HEK293 (cell line): ENCODE results near the gene MAD2L2.

Experiments used
- CTCF ChIA-PET: fragments of 350-600 bp; formaldehyde crosslinking; extraction: SDS; loops from one replicate; lab custom pipeline; 2021; ENCODE audit warnings: antibody characterized with exemption; lab: Yijun Ruan, JAX
- POLR2A ChIA-PET: fragments of 300-600 bp; formaldehyde crosslinking; extraction: SDS; loops from one replicate; lab custom pipeline; 2020; ENCODE audit warnings: antibody characterized with exemption, inconsistent platforms; lab: Yijun Ruan, JAX
- H3K27ac ChIP-seq: fragments of 200-500 bp; sonication (Bioruptor generic); 2 replicates; pipeline ENCODE4 v1.5.1; 2014; ENCODE audit warnings: low read depth, low read length, control low read depth, inconsistent platforms; ENCODE audit errors: extremely low read depth
- H3K36me3 ChIP-seq, 2 experiments: fragments of 200-500 bp in 1 of 2; sonication (Bioruptor generic) in 1 of 2; 1 replicate in 1 of 2; 2 replicates in 1 of 2; pipeline ENCODE4 v1.5.1; 2014 to 2017; ENCODE audit warnings: inconsistent platforms in 2 of 2, low read length in 2 of 2; ENCODE audit not compliant: control insufficient read depth in 2 of 2, insufficient read depth in 1 of 2
- H3K4me1 ChIP-seq: fragments of 200-500 bp; sonication (Bioruptor generic); 2 replicates; pipeline ENCODE4 v1.5.1; 2014; ENCODE audit warnings: mild to moderate bottlenecking, low read length, inconsistent platforms; ENCODE audit not compliant: control insufficient read depth, insufficient read depth
- H3K4me3 ChIP-seq: 2 replicates; pipeline ENCODE4 v1.5.1; 2011; ENCODE audit warnings: low read depth, mild to moderate bottlenecking, control low read depth, low read length, moderate library complexity
- H3K9me3 ChIP-seq: fragments of 200-500 bp; sonication (Bioruptor generic); 2 replicates; pipeline ENCODE4 v1.5.1; 2014; ENCODE audit warnings: low read depth, low read length, inconsistent platforms; ENCODE audit not compliant: control insufficient read depth, insufficient read depth
- BCL11A ChIP-seq: fragments of 450-650 bp; formaldehyde crosslinking; IDR thresholded peaks from 2 replicates; pipeline ENCODE4 v1.5.1; 2016; ENCODE audit warnings: low read depth, missing biosample characterization, missing genetic modification characterization
- OVOL3 ChIP-seq: fragments of 450-650 bp; formaldehyde crosslinking; IDR thresholded peaks from 2 replicates; pipeline ENCODE4 v1.5.1; 2016; ENCODE audit warnings: missing biosample characterization, missing genetic modification characterization
- SCRT2 ChIP-seq: fragments of 450-650 bp; formaldehyde crosslinking; IDR thresholded peaks from 2 replicates; pipeline ENCODE4 v1.5.1; 2016; ENCODE audit warnings: missing biosample characterization, missing genetic modification characterization
- ZBTB44 ChIP-seq: fragments of 450-650 bp; IDR thresholded peaks from 2 replicates; pipeline ENCODE4 v1.5.1; 2018; ENCODE audit warnings: missing biosample characterization, mild to moderate bottlenecking, missing genetic modification characterization
- ZBTB49 ChIP-seq: fragments of 450-650 bp; formaldehyde crosslinking; IDR thresholded peaks from 2 replicates; pipeline ENCODE4 v1.5.1; 2016; ENCODE audit warnings: missing biosample characterization, missing genetic modification characterization, low read depth
- ZNF10 ChIP-seq: fragments of 450-650 bp; formaldehyde crosslinking; IDR thresholded peaks from 2 replicates; pipeline ENCODE4 v1.5.1; 2017; ENCODE audit warnings: missing biosample characterization, missing genetic modification characterization
- ZNF146 ChIP-seq: fragments of 450-650 bp; formaldehyde crosslinking; IDR thresholded peaks from 2 replicates; pipeline ENCODE4 v1.5.1; 2016; ENCODE audit warnings: missing biosample characterization, missing genetic modification characterization
- ZNF174 ChIP-seq: fragments of 450-650 bp; formaldehyde crosslinking; IDR thresholded peaks from 2 replicates; pipeline ENCODE4 v1.5.0; 2017; ENCODE audit warnings: missing biosample characterization, mild to moderate bottlenecking, missing genetic modification characterization
- ZNF175 ChIP-seq: fragments of 450-650 bp; formaldehyde crosslinking; IDR thresholded peaks from 2 replicates; pipeline ENCODE4 v1.5.1; 2016; ENCODE audit warnings: missing biosample characterization, missing genetic modification characterization
- ZNF302 ChIP-seq: fragments of 450-650 bp; formaldehyde crosslinking; IDR thresholded peaks from 2 replicates; pipeline ENCODE4 v1.5.1; 2016; ENCODE audit warnings: missing biosample characterization, missing genetic modification characterization, low read depth
- ZNF354C ChIP-seq: fragments of 450-650 bp; formaldehyde crosslinking; IDR thresholded peaks from 2 replicates; pipeline ENCODE4 v1.5.1; 2016; ENCODE audit warnings: missing biosample characterization, missing genetic modification characterization, low read depth, borderline replicate concordance
- ZNF530 ChIP-seq: fragments of 450-650 bp; formaldehyde crosslinking; IDR thresholded peaks from 2 replicates; pipeline ENCODE4 v1.5.1; 2016; ENCODE audit warnings: low read depth, missing biosample characterization, missing genetic modification characterization
- ZNF596 ChIP-seq: fragments of 450-650 bp; IDR thresholded peaks from 2 replicates; pipeline ENCODE4 v1.5.0; 2018; ENCODE audit warnings: missing biosample characterization, mild to moderate bottlenecking, missing genetic modification characterization, moderate library complexity
- ZNF664 ChIP-seq: fragments of 450-650 bp; formaldehyde crosslinking; IDR thresholded peaks from 2 replicates; pipeline ENCODE4 v1.5.1; 2016; ENCODE audit warnings: missing biosample characterization, missing genetic modification characterization
- ZNF843 ChIP-seq: fragments of 450-650 bp; formaldehyde crosslinking; IDR thresholded peaks from 2 replicates; pipeline ENCODE4 v1.5.1; 2016; ENCODE audit warnings: missing biosample characterization, missing genetic modification characterization
- TF ChIP-seq, protein P1 (sequence below): fragments of 450-650 bp; formaldehyde crosslinking; IDR thresholded peaks from 2 replicates; pipeline ENCODE4 v1.5.1; 2016; ENCODE audit warnings: missing biosample characterization, missing genetic modification characterization
- TF ChIP-seq, protein P2 (sequence below): fragments of 450-650 bp; formaldehyde crosslinking; IDR thresholded peaks from 2 replicates; pipeline ENCODE4 v1.5.1; 2016; ENCODE audit warnings: missing biosample characterization, missing genetic modification characterization, borderline replicate concordance
- TF ChIP-seq, protein P3 (sequence below): fragments of 450-650 bp; formaldehyde crosslinking; IDR thresholded peaks from 2 replicates; pipeline ENCODE4 v1.5.1; 2016; ENCODE audit warnings: missing biosample characterization, missing genetic modification characterization

MAD2L2 gene

DNA sequence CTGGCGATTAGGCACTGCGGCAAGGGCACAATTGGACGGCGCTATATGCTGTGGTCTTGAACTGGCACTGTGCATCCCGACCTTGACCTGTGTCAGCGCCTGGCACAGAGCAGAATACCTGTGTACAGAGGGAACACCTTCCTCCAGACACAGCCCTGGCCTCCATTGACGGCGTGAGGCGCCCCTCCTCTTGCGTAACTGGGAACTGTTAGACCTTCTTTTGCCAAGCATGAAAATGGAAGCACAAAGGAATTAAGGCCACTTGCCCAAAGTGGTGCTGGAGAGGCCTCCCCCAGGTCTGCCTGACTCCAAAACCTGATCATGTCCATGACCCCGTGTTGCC is 48.2 kb upstream of the MAD2L2 start:
- Histone ChIP-seq H3K9me3 (no peaks in the 10 kb centered on the region), H3K4me3 (no peak overlapping the region), H3K36me3 (no peaks in the 10 kb centered on the region), H3K27ac (no peak overlapping the region), H3K4me1 (no peaks in the 10 kb centered on the region)
- CTCF ChIA-PET = interaction anchor here (0.7 kb wide), 1 partner anchor 626 kb away, joined by 4 read pairs; no protein-coding TSS in a partner anchor
- POLR2A ChIA-PET = no interaction called here
- peak; percentile 80; the same call in 1 of the 2 replicates for TF ChIP-seq ZNF664
- TF ChIP-seq, protein P1, sequence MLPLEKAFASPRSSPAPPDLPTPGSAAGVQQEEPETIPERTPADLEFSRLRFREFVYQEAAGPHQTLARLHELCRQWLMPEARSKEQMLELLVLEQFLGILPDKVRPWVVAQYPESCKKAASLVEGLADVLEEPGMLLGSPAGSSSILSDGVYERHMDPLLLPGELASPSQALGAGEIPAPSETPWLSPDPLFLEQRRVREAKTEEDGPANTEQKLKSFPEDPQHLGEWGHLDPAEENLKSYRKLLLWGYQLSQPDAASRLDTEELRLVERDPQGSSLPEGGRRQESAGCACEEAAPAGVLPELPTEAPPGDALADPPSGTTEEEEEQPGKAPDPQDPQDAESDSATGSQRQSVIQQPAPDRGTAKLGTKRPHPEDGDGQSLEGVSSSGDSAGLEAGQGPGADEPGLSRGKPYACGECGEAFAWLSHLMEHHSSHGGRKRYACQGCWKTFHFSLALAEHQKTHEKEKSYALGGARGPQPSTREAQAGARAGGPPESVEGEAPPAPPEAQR = no peak
- TF ChIP-seq ZNF174 = no peak

DNA sequence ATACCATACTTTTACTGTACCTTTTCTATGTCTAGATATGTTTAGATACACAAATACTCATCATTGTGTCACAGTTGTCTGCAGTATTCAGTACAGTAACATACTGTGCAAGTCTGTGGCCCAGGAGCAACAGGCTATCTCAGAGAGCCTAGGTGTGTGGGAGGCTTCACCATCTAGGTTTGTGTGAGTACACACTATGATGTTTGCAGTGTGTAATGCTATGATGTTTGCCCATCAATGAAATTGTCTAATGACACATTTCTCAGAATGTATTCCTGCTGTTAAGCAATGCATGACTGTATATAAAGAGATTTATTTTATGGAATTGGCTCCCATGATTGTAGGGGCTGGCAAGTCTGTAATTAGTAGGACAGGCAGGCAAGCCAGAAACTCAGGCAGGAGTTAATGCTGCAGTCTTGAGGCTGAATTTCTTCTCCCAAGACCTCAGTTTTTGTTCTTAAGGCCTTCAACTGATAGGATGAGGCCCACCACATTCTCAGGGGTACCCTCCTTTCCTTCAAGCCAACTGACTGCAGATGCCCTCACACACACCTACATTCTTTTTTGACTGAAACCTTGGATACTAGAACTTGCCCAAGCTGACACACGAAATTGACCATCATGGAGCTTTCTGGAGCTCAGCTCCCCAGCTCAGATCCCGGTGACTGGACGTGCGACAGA is 47.3 kb upstream of the MAD2L2 start:
- Histone ChIP-seq H3K9me3 (no peaks in the 10 kb centered on the region), H3K4me1 (no peaks in the 10 kb centered on the region), H3K4me3 (no peak overlapping the region), H3K27ac (no peak overlapping the region), H3K36me3 (no peaks in the 10 kb centered on the region)
- ChIA-PET CTCF (interaction anchor here (0.7 kb wide), 1 partner anchor 625 kb away, joined by 4 read pairs; no protein-coding TSS in a partner anchor), POLR2A (no interaction called here)
- TF ChIP-seq OVOL3 (tag by site-specific recombination) (no peak), ZBTB44 (tag by site-specific recombination) (no peak), ZNF530 (no peak), ZNF302 (tag by site-specific recombination) (no peak), ZNF175 (tag by site-specific recombination) (no peak), ZNF10 (peak; percentile 98), ZBTB49 (tag by site-specific recombination) (no peak), ZNF843 (tag by site-specific recombination) (no peak), ZNF354C (tag by site-specific recombination) (no peak), ZNF146 (no peak), SCRT2 (tag by site-specific recombination) (0 out of 2 replicates have a peak, but pooled peaks have one; percentile 48), BCL11A (tag by site-specific recombination) (no peak), ZNF596 (tag by site-specific recombination) (no peak)
- TF ChIP-seq, protein P2, sequence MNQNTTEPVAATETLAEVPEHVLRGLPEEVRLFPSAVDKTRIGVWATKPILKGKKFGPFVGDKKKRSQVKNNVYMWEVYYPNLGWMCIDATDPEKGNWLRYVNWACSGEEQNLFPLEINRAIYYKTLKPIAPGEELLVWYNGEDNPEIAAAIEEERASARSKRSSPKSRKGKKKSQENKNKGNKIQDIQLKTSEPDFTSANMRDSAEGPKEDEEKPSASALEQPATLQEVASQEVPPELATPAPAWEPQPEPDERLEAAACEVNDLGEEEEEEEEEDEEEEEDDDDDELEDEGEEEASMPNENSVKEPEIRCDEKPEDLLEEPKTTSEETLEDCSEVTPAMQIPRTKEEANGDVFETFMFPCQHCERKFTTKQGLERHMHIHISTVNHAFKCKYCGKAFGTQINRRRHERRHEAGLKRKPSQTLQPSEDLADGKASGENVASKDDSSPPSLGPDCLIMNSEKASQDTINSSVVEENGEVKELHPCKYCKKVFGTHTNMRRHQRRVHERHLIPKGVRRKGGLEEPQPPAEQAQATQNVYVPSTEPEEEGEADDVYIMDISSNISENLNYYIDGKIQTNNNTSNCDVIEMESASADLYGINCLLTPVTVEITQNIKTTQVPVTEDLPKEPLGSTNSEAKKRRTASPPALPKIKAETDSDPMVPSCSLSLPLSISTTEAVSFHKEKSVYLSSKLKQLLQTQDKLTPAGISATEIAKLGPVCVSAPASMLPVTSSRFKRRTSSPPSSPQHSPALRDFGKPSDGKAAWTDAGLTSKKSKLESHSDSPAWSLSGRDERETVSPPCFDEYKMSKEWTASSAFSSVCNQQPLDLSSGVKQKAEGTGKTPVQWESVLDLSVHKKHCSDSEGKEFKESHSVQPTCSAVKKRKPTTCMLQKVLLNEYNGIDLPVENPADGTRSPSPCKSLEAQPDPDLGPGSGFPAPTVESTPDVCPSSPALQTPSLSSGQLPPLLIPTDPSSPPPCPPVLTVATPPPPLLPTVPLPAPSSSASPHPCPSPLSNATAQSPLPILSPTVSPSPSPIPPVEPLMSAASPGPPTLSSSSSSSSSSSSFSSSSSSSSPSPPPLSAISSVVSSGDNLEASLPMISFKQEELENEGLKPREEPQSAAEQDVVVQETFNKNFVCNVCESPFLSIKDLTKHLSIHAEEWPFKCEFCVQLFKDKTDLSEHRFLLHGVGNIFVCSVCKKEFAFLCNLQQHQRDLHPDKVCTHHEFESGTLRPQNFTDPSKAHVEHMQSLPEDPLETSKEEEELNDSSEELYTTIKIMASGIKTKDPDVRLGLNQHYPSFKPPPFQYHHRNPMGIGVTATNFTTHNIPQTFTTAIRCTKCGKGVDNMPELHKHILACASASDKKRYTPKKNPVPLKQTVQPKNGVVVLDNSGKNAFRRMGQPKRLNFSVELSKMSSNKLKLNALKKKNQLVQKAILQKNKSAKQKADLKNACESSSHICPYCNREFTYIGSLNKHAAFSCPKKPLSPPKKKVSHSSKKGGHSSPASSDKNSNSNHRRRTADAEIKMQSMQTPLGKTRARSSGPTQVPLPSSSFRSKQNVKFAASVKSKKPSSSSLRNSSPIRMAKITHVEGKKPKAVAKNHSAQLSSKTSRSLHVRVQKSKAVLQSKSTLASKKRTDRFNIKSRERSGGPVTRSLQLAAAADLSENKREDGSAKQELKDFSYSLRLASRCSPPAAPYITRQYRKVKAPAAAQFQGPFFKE (tag by site-specific recombination) = no peak
- TF ChIP-seq, protein P3, sequence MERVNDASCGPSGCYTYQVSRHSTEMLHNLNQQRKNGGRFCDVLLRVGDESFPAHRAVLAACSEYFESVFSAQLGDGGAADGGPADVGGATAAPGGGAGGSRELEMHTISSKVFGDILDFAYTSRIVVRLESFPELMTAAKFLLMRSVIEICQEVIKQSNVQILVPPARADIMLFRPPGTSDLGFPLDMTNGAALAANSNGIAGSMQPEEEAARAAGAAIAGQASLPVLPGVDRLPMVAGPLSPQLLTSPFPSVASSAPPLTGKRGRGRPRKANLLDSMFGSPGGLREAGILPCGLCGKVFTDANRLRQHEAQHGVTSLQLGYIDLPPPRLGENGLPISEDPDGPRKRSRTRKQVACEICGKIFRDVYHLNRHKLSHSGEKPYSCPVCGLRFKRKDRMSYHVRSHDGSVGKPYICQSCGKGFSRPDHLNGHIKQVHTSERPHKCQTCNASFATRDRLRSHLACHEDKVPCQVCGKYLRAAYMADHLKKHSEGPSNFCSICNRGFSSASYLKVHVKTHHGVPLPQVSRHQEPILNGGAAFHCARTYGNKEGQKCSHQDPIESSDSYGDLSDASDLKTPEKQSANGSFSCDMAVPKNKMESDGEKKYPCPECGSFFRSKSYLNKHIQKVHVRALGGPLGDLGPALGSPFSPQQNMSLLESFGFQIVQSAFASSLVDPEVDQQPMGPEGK = no peak
